H1 (cell line): ENCODE measurements around the gene GLRX. TPM values are rescaled to one million over a fixed set of nuclear protein-coding genes. Genes with fewer than 3 reads are reported as not detected.

Source experiments
- ASH2L ChIP-seq: fragments of 200-600, 300-600 bp; sonication (generic); IDR thresholded peaks from one replicate; pipeline ENCODE4 v1.7.1; 2017; ENCODE audit warnings: low read length
- CBX8 ChIP-seq: fragments of 300-800, 300-1000 bp; sonication (generic); IDR thresholded peaks from 2 replicates; pipeline ENCODE4 v1.7.1; 2016; ENCODE audit warnings: low read depth, low read length, borderline replicate concordance
- CEBPB ChIP-seq: IDR thresholded peaks from 2 replicates; pipeline ENCODE4 v1.6.1; 2012; ENCODE audit warnings: low read depth, low read length
- HDAC6 ChIP-seq: IDR thresholded peaks from one replicate; pipeline ENCODE4 v1.7.1; 2012; ENCODE audit warnings: low read depth, mild to moderate bottlenecking, inconsistent platforms, low read length, moderate library complexity
- JUND ChIP-seq: IDR thresholded peaks from 2 replicates; pipeline ENCODE4 v1.6.1; 2011; ENCODE audit warnings: mild to moderate bottlenecking, improper control_type of control experiment, low read length
- NANOG ChIP-seq: IDR thresholded peaks from 2 replicates; pipeline ENCODE4 v1.6.1; 2011; ENCODE audit warnings: low read length, low read depth, mild to moderate bottlenecking, inconsistent platforms; ENCODE audit not compliant: insufficient read depth, poor library complexity, severe bottlenecking
- RBBP5 ChIP-seq: IDR thresholded peaks from 2 replicates; pipeline ENCODE4 v1.7.1; 2012; ENCODE audit warnings: low read depth, mild to moderate bottlenecking, inconsistent platforms, low read length, moderate library complexity, borderline replicate concordance
- SIN3A ChIP-seq, 2 experiments: IDR thresholded peaks in 1 of 2; conservative IDR thresholded peaks in 1 of 2; 2 replicates each; pipeline ENCODE4 v1.6.1; 2011 to 2012; ENCODE audit warnings: low read length in 2 of 2, improper control_type of control experiment in 1 of 2, low read depth in 1 of 2, mild to moderate bottlenecking in 1 of 2
- YY1 ChIP-seq: IDR thresholded peaks from 2 replicates; pipeline ENCODE4 v1.6.1; 2011; ENCODE audit warnings: low read depth, mild to moderate bottlenecking, low read length
- polyA plus RNA-seq, 7 experiments: library from polyadenylated mRNA; depleted of rRNA in 3 of 7; stranded (reverse) in 5 of 7; unstranded in 2 of 7; fragments of >200 nt in 5 of 7; fragments of 200-250 nt in 2 of 7; gene quantifications; 1 replicate in 5 of 7; 2 replicates in 1 of 7; 4 replicates in 1 of 7; pipeline versions ENCODE4 v1.2.1 to v1.2.3, GENCODE V29; 2011 to 2013; ENCODE audit warnings: missing spikeins in 2 of 7, mixed read lengths in 2 of 7
- total RNA-seq: library from RNA; stranded (reverse); fragmentation: NEBNext Ultra II Directional; extraction: Animal tissue kit (Norgen Biotek cat#: 25700); gene quantifications from 2 replicates; pipeline ENCODE4 v1.2.1, GENCODE V29; 2021
- TF ChIP-seq, protein P1 (sequence below): IDR thresholded peaks from 2 replicates; pipeline ENCODE4 v1.6.1; 2012; ENCODE audit warnings: inconsistent platforms
- TF ChIP-seq, protein P2 (sequence below): IDR thresholded peaks from 2 replicates; pipeline ENCODE4 v1.6.1; 2012; ENCODE audit warnings: inconsistent platforms

GLRX gene
- total and polyA plus RNA-seq, 2 of the 8 experiments (the other 6 are each of a cell fraction or from before 2014, with no cell fraction given), result 22.9 to 31.2 TPM

DNA sequence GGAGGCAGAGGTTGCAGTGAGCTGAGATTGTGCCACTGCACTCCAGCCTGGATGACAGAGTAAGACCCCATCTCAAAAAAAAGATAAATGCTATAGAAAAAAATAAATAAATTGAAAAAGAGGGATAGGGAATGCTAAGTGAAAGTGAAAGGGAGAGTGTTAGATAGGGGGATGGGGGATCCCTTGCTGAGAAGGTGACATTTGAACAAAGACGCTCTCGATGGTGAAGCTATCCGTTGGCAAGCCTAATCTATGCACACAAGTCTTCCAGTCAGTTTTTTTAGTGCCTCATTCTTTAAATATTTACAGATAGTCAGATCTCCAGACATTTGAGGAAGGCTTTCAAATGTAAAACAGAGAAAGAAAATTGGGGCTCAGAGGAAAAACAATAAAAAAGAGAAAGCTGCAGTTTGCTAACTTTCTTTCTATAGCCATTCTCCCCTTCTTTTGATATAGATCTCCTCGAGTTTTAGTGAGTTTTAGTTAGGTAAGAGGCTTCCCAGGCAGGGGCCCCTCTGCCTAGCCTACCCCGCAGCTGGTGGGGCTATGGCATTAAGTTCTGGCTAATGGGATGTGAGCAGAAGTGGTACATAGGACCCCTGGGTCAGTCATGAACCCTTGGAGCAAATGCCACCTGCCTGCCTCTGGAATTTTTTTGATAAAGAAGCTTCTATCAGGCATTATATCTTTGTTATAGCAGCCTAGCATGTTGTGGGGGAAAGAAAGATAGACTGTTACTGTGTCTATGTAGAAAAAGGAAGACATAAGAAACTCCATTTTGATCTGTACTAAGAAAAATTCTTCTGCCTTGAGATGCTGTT lies 12.0 kb downstream of the GLRX start (continued):
- TF ChIP-seq, protein P1, sequence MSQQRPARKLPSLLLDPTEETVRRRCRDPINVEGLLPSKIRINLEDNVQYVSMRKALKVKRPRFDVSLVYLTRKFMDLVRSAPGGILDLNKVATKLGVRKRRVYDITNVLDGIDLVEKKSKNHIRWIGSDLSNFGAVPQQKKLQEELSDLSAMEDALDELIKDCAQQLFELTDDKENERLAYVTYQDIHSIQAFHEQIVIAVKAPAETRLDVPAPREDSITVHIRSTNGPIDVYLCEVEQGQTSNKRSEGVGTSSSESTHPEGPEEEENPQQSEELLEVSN, result no peak
- TF ChIP-seq SIN3A (conservative IDR thresholded peaks at IDR 0.05 in 1 of 2, IDR thresholded peaks at IDR 0.05 in 1 of 2; ENCODE audit: low read depth in 1 of 2, low read length in 2 of 2), result no peak
- TF ChIP-seq HDAC6, result no peak
- no peak for TF ChIP-seq JUND
- TF ChIP-seq, protein P2, sequence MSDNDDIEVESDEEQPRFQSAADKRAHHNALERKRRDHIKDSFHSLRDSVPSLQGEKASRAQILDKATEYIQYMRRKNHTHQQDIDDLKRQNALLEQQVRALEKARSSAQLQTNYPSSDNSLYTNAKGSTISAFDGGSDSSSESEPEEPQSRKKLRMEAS, result no peak
- no peak for TF ChIP-seq YY1
- TF ChIP-seq ASH2L, result no peak
- no peak for TF ChIP-seq CBX8
- TF ChIP-seq RBBP5, result no peak
- no peak for TF ChIP-seq CEBPB
- no peak for TF ChIP-seq NANOG
